Calu3 (cell line): Measurements from ENCODE around the gene NPNT. TPM values are rescaled to one million over a fixed set of nuclear protein-coding genes. Genes with fewer than 3 reads are reported as not detected.

ENCODE experiments used
- BruUV-seq: library from RNA; stranded (reverse); fragments of 400-500 nt; replicated peaks from 2 replicates; lab custom pipeline; 2021; lab: Mats Ljungman, UMichigan
- CTCF ChIA-PET: fragments of 300-600 bp; sonication (Branson Sonifier 250); formaldehyde crosslinking; loops from one replicate; lab custom pipeline; 2022; ENCODE audit warnings: antibody characterized with exemption; lab: Charles Lee
- DNase-seq: peaks from one replicate; pipeline ENCODE4 v3.0.0; 2022
- H3K27ac Mint-ChIP-seq: one replicate; pipeline ENCODE4 v1.8.0; 2022; ENCODE audit warnings: mixed read lengths; ENCODE audit not compliant: unreplicated experiment
- H3K27me3 Mint-ChIP-seq: one replicate; pipeline ENCODE4 v1.8.0; 2022; ENCODE audit warnings: mixed read lengths; ENCODE audit not compliant: unreplicated experiment
- H3K36me3 Mint-ChIP-seq: one replicate; pipeline ENCODE4 v1.8.0; 2022; ENCODE audit warnings: mild to moderate bottlenecking, moderate library complexity, mixed read lengths; ENCODE audit not compliant: insufficient read depth, unreplicated experiment
- H3K4me1 Mint-ChIP-seq: one replicate; pipeline ENCODE4 v1.8.0; 2022; ENCODE audit warnings: mild to moderate bottlenecking, low read depth, mixed read lengths; ENCODE audit not compliant: unreplicated experiment
- H3K4me3 Mint-ChIP-seq: one replicate; pipeline ENCODE4 v1.8.0; 2022; ENCODE audit warnings: mild to moderate bottlenecking, low read depth, moderate library complexity, mixed read lengths; ENCODE audit not compliant: unreplicated experiment
- H3K9me3 Mint-ChIP-seq: one replicate; pipeline ENCODE4 v1.8.0; 2022; ENCODE audit warnings: low read depth, mixed read lengths; ENCODE audit not compliant: unreplicated experiment
- intact Hi-C: fragments of 100-400 bp; cut with micrococcal nuclease; formaldehyde crosslinking; loops from one replicate; pipeline ENCODE4 v1.10.0; 2022; ENCODE audit not compliant: unreplicated experiment
- total RNA-seq: library from RNA; stranded (reverse); gene quantifications from 2 replicates; pipeline ENCODE4 v1.2.3, GENCODE V29; 2022
- TF ChIP-seq, protein P1 (sequence below): fragments of 200-600 bp; IDR thresholded peaks from one replicate; pipeline ENCODE4 v1.8.0; 2022; ENCODE audit warnings: antibody characterized with exemption; ENCODE audit not compliant: unreplicated experiment

The NPNT gene
- total RNA-seq, 1 experiment from 2014 or later, result 88.5 TPM

DNA sequence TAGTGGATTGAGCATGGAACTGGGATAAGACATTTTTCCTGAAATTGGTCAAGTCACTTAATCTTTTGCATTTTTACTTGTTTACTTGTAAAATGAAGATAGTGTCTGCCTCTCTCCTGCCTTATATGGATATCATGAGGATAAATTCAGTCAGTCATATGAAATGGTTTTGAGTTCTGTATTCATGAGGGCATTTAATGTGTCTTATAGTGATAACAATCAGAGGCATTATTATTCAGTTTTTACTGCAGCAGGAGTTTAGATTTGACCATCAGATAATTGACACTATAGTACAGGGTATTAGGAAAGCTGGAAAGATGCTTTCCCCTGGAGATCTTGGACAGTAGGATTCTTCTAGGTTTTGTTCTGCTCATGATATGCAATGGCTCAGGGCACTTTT lies 26.0 kb downstream of the NPNT start:
- H3K36me3 Mint-ChIP-seq, result no peaks in the 10 kb centered on the region
- CTCF ChIA-PET, result no interaction called here
- TF ChIP-seq, protein P1, sequence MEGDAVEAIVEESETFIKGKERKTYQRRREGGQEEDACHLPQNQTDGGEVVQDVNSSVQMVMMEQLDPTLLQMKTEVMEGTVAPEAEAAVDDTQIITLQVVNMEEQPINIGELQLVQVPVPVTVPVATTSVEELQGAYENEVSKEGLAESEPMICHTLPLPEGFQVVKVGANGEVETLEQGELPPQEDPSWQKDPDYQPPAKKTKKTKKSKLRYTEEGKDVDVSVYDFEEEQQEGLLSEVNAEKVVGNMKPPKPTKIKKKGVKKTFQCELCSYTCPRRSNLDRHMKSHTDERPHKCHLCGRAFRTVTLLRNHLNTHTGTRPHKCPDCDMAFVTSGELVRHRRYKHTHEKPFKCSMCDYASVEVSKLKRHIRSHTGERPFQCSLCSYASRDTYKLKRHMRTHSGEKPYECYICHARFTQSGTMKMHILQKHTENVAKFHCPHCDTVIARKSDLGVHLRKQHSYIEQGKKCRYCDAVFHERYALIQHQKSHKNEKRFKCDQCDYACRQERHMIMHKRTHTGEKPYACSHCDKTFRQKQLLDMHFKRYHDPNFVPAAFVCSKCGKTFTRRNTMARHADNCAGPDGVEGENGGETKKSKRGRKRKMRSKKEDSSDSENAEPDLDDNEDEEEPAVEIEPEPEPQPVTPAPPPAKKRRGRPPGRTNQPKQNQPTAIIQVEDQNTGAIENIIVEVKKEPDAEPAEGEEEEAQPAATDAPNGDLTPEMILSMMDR, result no peak
- no peak overlapping the region for H3K4me3 Mint-ChIP-seq
- H3K27me3 Mint-ChIP-seq, result no peaks in the 10 kb centered on the region
- no TSS peak for BruUV-seq
- intact Hi-C loops, result no loop called here
- H3K27ac Mint-ChIP-seq, result no peak overlapping the region
- H3K4me1 Mint-ChIP-seq, result no peaks in the 10 kb centered on the region
- H3K9me3 Mint-ChIP-seq, result no peaks in the 10 kb centered on the region
- no peak for DNase-seq

DNA sequence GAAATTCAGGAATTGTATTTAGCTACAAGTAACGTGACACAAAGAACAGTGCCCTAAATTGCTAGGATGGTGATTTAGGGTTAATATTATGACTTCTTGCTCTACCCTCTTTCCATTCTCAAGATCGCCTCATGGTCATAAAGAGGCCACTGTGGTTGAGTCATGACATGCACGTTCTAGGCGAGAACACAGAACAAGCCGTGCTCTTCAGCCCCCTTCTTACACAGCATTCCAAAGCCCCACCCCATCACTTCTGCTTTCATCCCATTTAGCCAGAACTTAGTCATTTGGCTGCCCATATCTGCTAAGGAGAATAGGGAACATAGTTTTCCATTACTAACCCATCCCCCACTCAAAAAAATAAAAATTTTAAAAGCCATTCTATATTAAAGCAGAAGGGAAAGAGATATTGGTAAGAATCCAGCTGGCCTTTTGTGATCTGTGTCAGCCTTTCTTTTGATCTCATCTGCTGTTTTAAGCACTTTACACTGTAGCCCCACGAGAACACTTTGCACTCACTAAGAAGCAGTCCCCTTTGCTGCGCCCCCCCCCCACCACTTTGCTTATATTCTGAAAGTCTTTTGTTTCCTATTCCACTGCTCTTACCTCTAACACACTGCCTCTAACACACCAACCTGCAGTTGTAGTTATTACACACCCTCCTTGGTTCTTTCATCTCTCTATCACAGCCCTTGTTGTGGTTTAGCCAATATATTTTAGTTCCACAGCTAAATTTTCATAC lies 28.4 kb downstream of the NPNT start:
- no peaks in the 10 kb centered on the region for H3K4me1 Mint-ChIP-seq
- BruUV-seq, result no TSS peak
- CTCF ChIA-PET, result interaction anchor here (0.7 to 1.2 kb wide), 2 partner anchors 10 to 202 kb away, joined by 4 to 7 read pairs; no protein-coding TSS in a partner anchor
- intact Hi-C loops, result no loop called here
- H3K27ac Mint-ChIP-seq, result no peak overlapping the region
- DNase-seq, result no peak
- no peaks in the 10 kb centered on the region for H3K9me3 Mint-ChIP-seq
- no peaks in the 10 kb centered on the region for H3K27me3 Mint-ChIP-seq
- no peaks in the 10 kb centered on the region for H3K36me3 Mint-ChIP-seq
- TF ChIP-seq, protein P1, result no peak
- H3K4me3 Mint-ChIP-seq, result no peak overlapping the region

DNA sequence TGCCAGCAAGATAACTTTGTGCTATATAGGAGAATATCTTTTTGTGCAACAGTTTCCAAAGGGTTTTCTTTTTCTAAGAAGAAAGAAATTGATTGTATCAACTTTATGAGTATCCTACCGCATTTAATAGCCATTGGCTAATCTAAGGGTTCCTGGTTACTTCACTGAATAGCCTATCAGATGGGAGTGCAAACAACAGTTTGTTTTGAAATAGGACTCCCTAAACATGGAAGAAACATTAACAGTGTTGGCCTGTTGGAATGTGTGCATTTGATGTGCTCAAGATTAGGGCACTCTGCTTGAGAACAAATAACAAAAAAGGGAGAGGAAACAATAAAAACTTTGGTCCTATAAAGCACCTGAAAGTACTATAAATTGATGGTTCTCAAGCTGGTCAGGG lies 29.1 kb downstream of the NPNT start:
- no peaks in the 10 kb centered on the region for H3K9me3 Mint-ChIP-seq
- H3K27ac Mint-ChIP-seq, result no peak overlapping the region
- H3K36me3 Mint-ChIP-seq, result peaks cover 5% of the 10 kb centered on the region
- H3K27me3 Mint-ChIP-seq, result no peaks in the 10 kb centered on the region
- TF ChIP-seq, protein P1, result no peak
- no peak overlapping the region for H3K4me3 Mint-ChIP-seq
- H3K4me1 Mint-ChIP-seq, result no peaks in the 10 kb centered on the region
- CTCF ChIA-PET, result interaction anchor here (1.2 kb wide), 1 partner anchor 10 kb away, joined by 7 read pairs; no protein-coding TSS in a partner anchor
- intact Hi-C loops, result no loop called here
- no TSS peak for BruUV-seq
- DNase-seq, result no peak

DNA sequence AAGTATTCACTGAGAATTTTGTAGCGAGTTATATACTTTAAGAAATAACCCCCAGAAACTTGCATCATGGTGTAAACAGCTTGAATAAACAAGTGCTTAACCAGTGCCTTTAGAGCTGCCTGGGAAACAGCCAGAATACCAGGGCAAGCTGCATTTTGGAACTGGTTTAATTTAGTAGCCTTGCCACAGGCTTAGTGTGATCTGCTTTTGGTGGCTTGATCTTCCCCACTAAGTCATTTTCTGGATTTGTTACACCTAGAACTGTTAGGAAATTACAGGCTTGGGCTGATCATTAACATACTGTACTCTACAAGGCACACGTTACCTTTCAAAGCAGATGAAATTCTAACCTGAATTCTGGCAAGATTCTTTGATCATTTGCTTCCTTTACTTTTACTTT lies 35.4 kb downstream of the NPNT start:
- CTCF ChIA-PET, result no interaction called here

More for the DNA sequence above, 35.4 kb downstream of the NPNT start:
- Mint-ChIP-seq H3K36me3 (peaks cover 8% of the 10 kb centered on the region), H3K4me3 (no peak overlapping the region), H3K4me1 (no peaks in the 10 kb centered on the region), H3K9me3 (no peaks in the 10 kb centered on the region), H3K27me3 (no peaks in the 10 kb centered on the region), H3K27ac (no peak overlapping the region)
- TF ChIP-seq, protein P1, result no peak
- no TSS peak for BruUV-seq
- intact Hi-C loops, result no loop called here
- no peak for DNase-seq
